ENCODE data around the gene EMILIN1. TPM values are rescaled to one million over a fixed set of nuclear protein-coding genes. Genes with fewer than 3 reads are reported as not detected.

EMILIN1 gene
- total RNA-seq, 1 experiment from 2014 or later, result 31.0 TPM

DNA sequence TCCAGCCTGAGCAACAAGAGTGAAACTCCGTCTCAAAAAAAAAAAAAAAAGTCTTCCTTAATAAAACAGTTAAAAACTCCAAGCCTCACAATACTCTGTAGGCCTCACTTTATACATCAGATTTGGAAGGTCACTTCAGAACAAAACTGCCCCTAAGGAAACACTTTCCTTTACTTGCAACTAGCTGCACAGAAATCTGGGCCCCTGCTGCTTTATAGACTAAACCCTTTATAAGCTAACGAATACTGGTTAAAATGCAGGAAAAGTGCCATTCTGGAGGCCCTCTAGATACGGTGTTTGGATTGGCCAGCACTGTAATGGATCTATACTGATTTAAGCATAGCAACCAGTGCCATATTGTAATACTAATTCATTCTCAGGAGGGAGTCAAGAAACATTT, 46.7 kb downstream of the EMILIN1 start:
- peak; percentile 90 for DNase-seq (ENCODE audit: low spot score)
- Histone ChIP-seq H3K4me1 (ENCODE audit: insufficient read depth, low read length, poor library complexity, severe bottlenecking) (peaks cover 23% of the 10 kb centered on the region), H3K36me3 (ENCODE audit: insufficient read depth, low read length, poor library complexity, severe bottlenecking) (no peaks in the 10 kb centered on the region), H3K9me3 (ENCODE audit: low read depth, low read length, poor library complexity, severe bottlenecking) (no peaks in the 10 kb centered on the region), H3K27ac (ENCODE audit: low read depth, low read length, poor library complexity, severe bottlenecking) (no peak overlapping the region), H3K27me3 (replicated peaks; ENCODE audit: insufficient read depth, low read depth, low read length, poor library complexity) (peaks cover 11% of the 10 kb centered on the region), H3K4me3 (ENCODE audit: low read depth, low read length, poor library complexity, severe bottlenecking) (no peak overlapping the region)
- no TSS peak for BruUV-seq (replicated peaks)
- intact Hi-C loops (cut with micrococcal nuclease; ENCODE audit: unreplicated experiment), result no loop called here
- TF ChIP-seq EZH2 (IDR thresholded peaks at IDR 0.05; ENCODE audit: borderline replicate concordance, low read depth, low read length, poor library complexity, severe bottlenecking), result no peak
- TF ChIP-seq, protein P1, sequence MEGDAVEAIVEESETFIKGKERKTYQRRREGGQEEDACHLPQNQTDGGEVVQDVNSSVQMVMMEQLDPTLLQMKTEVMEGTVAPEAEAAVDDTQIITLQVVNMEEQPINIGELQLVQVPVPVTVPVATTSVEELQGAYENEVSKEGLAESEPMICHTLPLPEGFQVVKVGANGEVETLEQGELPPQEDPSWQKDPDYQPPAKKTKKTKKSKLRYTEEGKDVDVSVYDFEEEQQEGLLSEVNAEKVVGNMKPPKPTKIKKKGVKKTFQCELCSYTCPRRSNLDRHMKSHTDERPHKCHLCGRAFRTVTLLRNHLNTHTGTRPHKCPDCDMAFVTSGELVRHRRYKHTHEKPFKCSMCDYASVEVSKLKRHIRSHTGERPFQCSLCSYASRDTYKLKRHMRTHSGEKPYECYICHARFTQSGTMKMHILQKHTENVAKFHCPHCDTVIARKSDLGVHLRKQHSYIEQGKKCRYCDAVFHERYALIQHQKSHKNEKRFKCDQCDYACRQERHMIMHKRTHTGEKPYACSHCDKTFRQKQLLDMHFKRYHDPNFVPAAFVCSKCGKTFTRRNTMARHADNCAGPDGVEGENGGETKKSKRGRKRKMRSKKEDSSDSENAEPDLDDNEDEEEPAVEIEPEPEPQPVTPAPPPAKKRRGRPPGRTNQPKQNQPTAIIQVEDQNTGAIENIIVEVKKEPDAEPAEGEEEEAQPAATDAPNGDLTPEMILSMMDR (conservative IDR thresholded peaks at IDR 0.05; ENCODE audit: low read depth, low read length), result no peak
- ChIA-PET POLR2A (ENCODE audit: low non-redundant PET) (no interaction called here), CTCF (interaction anchor here (0.6 to 0.7 kb wide), 2 partner anchors 33 to 197 kb away, joined by 4 to 6 read pairs; no protein-coding TSS in a partner anchor)

DNA sequence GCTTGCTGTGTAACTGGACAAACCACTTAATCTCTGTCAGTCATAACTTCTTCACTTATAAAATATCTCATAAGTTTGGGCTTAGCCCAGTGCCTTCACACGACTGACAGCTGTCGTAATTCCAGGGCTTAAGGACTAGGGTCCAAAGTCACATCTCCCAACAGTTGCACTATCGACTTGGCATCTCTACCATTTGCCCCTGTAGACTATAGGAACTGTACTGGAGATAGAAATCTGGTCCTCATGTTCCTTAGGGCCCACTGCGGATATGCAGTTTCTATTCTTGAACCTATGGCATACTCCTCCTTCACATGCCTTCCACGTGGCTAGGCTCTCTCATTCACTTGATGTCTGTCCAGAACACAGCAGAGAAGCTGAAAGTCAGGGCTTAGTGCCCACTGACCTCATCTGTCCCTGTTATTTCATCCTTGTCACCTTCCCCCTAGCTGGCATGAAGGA, 47.9 kb downstream of the EMILIN1 start:
- TF ChIP-seq, protein P1 (conservative IDR thresholded peaks at IDR 0.05; ENCODE audit: low read depth, low read length), result no peak
- no peak for TF ChIP-seq EZH2 (IDR thresholded peaks at IDR 0.05; ENCODE audit: borderline replicate concordance, low read depth, low read length, poor library complexity, severe bottlenecking)
- BruUV-seq (replicated peaks), result no TSS peak
- Histone ChIP-seq H3K9me3 (ENCODE audit: low read depth, low read length, poor library complexity, severe bottlenecking) (no peaks in the 10 kb centered on the region), H3K36me3 (ENCODE audit: insufficient read depth, low read length, poor library complexity, severe bottlenecking) (peaks cover 10% of the 10 kb centered on the region), H3K27ac (ENCODE audit: low read depth, low read length, poor library complexity, severe bottlenecking) (no peak overlapping the region), H3K4me1 (ENCODE audit: insufficient read depth, low read length, poor library complexity, severe bottlenecking) (peaks cover 23% of the 10 kb centered on the region), H3K27me3 (replicated peaks; ENCODE audit: insufficient read depth, low read depth, low read length, poor library complexity) (peaks cover 11% of the 10 kb centered on the region), H3K4me3 (ENCODE audit: low read depth, low read length, poor library complexity, severe bottlenecking) (no peak overlapping the region)
- ChIA-PET POLR2A (ENCODE audit: low non-redundant PET) (no interaction called here), CTCF (no interaction called here)
- intact Hi-C loops (cut with micrococcal nuclease; ENCODE audit: unreplicated experiment), result no loop called here
- DNase-seq (ENCODE audit: low spot score), result no peak

DNA sequence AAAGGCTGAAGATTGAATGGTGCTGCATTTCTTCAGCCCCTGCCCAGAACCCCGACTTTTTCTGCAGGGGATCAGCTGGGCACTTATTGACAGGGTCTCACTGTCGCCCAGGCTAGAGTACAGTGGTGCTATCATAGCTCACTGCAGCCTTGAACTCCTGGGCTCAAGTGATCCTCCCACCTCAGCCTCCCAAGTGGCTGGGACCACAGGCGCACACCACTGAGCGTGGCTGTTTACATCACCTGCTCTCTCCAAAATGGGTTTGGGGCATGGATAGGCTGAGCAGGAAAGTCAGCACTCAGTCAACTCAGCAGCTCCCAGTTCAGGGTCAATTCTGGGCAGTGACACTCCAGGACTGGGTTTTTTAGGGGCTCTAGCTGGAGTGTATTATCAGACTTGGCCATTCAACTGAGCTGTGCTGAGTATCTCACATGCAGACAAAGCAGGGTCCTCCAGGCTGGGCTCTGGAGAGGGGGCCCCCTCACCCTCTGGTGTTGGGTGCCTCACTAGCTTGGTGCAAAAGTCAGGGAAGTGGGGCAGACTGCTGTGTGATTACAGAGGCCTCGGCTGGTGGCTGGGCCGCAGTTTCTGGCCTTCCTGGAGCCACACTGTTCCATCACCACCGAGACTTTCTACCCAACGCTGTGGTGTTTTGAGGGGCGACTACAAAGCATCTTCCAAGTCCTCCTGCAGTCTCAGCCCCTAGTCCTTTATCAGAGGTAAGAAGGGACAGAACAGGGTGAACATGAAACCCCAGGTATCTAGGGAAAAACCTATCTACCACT, 49.7 kb downstream of the EMILIN1 start:
- H3K4me3 ChIP-seq (ENCODE audit: low read depth, low read length, poor library complexity, severe bottlenecking), result no peak overlapping the region
- ChIA-PET CTCF (no interaction called here), POLR2A (ENCODE audit: low non-redundant PET) (no interaction called here)
- intact Hi-C loops (cut with micrococcal nuclease; ENCODE audit: unreplicated experiment), result no loop called here
- H3K27me3 ChIP-seq (replicated peaks; ENCODE audit: insufficient read depth, low read depth, low read length, poor library complexity), result peaks cover 4% of the 10 kb centered on the region
- H3K9me3 ChIP-seq (ENCODE audit: low read depth, low read length, poor library complexity, severe bottlenecking), result no peaks in the 10 kb centered on the region
- TF ChIP-seq, protein P1 (conservative IDR thresholded peaks at IDR 0.05; ENCODE audit: low read depth, low read length), result no peak
- TF ChIP-seq EZH2 (IDR thresholded peaks at IDR 0.05; ENCODE audit: borderline replicate concordance, low read depth, low read length, poor library complexity, severe bottlenecking), result no peak
- peaks cover 23% of the 10 kb centered on the region for H3K4me1 ChIP-seq (ENCODE audit: insufficient read depth, low read length, poor library complexity, severe bottlenecking)
- H3K27ac ChIP-seq (ENCODE audit: low read depth, low read length, poor library complexity, severe bottlenecking), result no peak overlapping the region
- H3K36me3 ChIP-seq (ENCODE audit: insufficient read depth, low read length, poor library complexity, severe bottlenecking), result peaks cover 28% of the 10 kb centered on the region
- BruUV-seq (replicated peaks), result no TSS peak
- no peak for DNase-seq (ENCODE audit: low spot score)
